A549 treated with CORT108297 at 1 μM for 4 hours (cell line): Measurements from ENCODE around the gene MRPS14. TPM values are rescaled to one million over a fixed set of nuclear protein-coding genes. Genes with fewer than 3 reads are reported as not detected.

Source experiments
- total RNA-seq: library from RNA; stranded (reverse); fragments of 200-300 nt; extraction: Qiagen RNA extraction; gene quantifications from 5 replicates; pipeline ENCODE4 v1.2.3, GENCODE V29; 2022

MRPS14 gene
- total RNA-seq = 20.6 to 28.1 TPM (median 26.3 TPM) in 5 replicates

GRCh38 chr1:175023043-175023921 is at the start of gene MRPS14:
TSS of gene MRPS14 (minus strand) at chr1:175023425. CDS start at chr1:175023408, 17 bp downstream.

GRCh38 chr1:175067362-175068106 is 44.3 kb upstream of the MRPS14 start, which contains the start of gene TNN:
TSS of gene TNN (plus strand) at chr1:175067833. CDS start at chr1:175077419, 9,586 bp downstream.

GRCh38 chr1:174999936-175000696 is 23.1 kb downstream of the MRPS14 start, which contains the start of gene CACYBP:
TSS of gene CACYBP (plus strand) at chr1:174999947. CDS start at chr1:175000181, 234 bp downstream.

Other genes with a start within 250 kb of the MRPS14 start
- 165 to 238 TPM (median 176 TPM) in 5 replicates for gene CACYBP, start 23.5 kb downstream of the MRPS14 start, total RNA-seq
- gene TNN, start 44.4 kb upstream of the MRPS14 start, total RNA-seq = not detected in 5 replicates
- 0.39 to 0.67 TPM (median 0.53 TPM) in 5 replicates for gene KIAA0040, start 169.4 kb upstream of the MRPS14 start, total RNA-seq